ENCODE data around the gene RAB4B. TPM values are rescaled to one million over a fixed set of nuclear protein-coding genes. Genes with fewer than 3 reads are reported as not detected.

Gene RAB4B
- total RNA-seq, 1 experiment from 2014 or later: 29.7 TPM

DNA sequence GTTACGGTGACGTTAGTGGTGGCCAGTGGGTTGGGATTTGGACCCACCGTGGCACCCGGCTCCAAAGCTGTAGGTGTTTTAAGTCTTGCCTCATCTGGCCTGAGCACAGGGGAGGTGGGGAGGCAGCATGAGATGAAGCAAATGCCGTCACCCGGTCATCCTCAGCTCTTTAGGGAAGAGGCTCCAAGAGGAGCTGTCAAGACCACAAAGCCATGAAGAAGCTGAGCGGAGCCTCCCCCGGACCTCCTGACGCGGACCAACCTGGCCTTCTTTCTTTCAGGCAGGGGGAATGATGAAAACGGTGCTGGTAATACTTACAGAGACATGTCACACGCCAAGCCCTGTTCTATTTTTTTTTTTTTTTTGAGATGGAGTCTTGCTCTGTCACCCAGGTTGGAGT lies 35.2 kb upstream of the RAB4B start:
- TF ChIP-seq, protein P1, sequence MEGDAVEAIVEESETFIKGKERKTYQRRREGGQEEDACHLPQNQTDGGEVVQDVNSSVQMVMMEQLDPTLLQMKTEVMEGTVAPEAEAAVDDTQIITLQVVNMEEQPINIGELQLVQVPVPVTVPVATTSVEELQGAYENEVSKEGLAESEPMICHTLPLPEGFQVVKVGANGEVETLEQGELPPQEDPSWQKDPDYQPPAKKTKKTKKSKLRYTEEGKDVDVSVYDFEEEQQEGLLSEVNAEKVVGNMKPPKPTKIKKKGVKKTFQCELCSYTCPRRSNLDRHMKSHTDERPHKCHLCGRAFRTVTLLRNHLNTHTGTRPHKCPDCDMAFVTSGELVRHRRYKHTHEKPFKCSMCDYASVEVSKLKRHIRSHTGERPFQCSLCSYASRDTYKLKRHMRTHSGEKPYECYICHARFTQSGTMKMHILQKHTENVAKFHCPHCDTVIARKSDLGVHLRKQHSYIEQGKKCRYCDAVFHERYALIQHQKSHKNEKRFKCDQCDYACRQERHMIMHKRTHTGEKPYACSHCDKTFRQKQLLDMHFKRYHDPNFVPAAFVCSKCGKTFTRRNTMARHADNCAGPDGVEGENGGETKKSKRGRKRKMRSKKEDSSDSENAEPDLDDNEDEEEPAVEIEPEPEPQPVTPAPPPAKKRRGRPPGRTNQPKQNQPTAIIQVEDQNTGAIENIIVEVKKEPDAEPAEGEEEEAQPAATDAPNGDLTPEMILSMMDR (IDR thresholded peaks at IDR 0.05): no peak
- TF ChIP-seq ZNF138 (CRISPR knock-in tag; conservative IDR thresholded peaks at IDR 0.05): no peak
- TF ChIP-seq, protein P2, sequence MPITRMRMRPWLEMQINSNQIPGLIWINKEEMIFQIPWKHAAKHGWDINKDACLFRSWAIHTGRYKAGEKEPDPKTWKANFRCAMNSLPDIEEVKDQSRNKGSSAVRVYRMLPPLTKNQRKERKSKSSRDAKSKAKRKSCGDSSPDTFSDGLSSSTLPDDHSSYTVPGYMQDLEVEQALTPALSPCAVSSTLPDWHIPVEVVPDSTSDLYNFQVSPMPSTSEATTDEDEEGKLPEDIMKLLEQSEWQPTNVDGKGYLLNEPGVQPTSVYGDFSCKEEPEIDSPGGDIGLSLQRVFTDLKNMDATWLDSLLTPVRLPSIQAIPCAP (CRISPR knock-in tag; IDR thresholded peaks at IDR 0.05): no peak
- no peak for TF ChIP-seq SMAD4 (CRISPR knock-in tag; IDR thresholded peaks at IDR 0.05)
- no peak for TF ChIP-seq CREM (CRISPR knock-in tag; IDR thresholded peaks at IDR 0.05)
- TF ChIP-seq ZNF232 (CRISPR knock-in tag; IDR thresholded peaks at IDR 0.05): no peak
- TF ChIP-seq FOXJ3 (CRISPR knock-in tag; IDR thresholded peaks at IDR 0.05; ENCODE audit: borderline replicate concordance): no peak
- TF ChIP-seq, protein P3, sequence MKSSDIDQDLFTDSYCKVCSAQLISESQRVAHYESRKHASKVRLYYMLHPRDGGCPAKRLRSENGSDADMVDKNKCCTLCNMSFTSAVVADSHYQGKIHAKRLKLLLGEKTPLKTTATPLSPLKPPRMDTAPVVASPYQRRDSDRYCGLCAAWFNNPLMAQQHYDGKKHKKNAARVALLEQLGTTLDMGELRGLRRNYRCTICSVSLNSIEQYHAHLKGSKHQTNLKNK (CRISPR knock-in tag; IDR thresholded peaks at IDR 0.05): no peak
- TF ChIP-seq ZBTB21 (CRISPR knock-in tag; IDR thresholded peaks at IDR 0.05; ENCODE audit: borderline replicate concordance): no peak
- no peak for TF ChIP-seq MXD4 (CRISPR knock-in tag; IDR thresholded peaks at IDR 0.05; ENCODE audit: borderline replicate concordance)
- no peak for TF ChIP-seq TEAD4 (CRISPR knock-in tag; IDR thresholded peaks at IDR 0.05)
- no peak for TF ChIP-seq GTF2I (CRISPR knock-in tag; conservative IDR thresholded peaks at IDR 0.05)
- TF ChIP-seq FOXK1 (CRISPR knock-in tag; IDR thresholded peaks at IDR 0.05): no peak
- no peak for TF ChIP-seq FOXP1 (CRISPR knock-in tag; IDR thresholded peaks at IDR 0.05; ENCODE audit: borderline replicate concordance)
- no peak for TF ChIP-seq ZNF219 (CRISPR knock-in tag; IDR thresholded peaks at IDR 0.05; ENCODE audit: borderline replicate concordance)
- TF ChIP-seq ZNF671 (CRISPR knock-in tag; IDR thresholded peaks at IDR 0.05): no peak
- no peaks in the 10 kb centered on the region for H3K9me3 Mint-ChIP-seq
- POLR2A ChIA-PET: interaction anchor here (0.5 to 1.6 kb wide), 3 partner anchors 14 to 197 kb away, joined by 3 to 4 read pairs (median 3); partner anchors contain the start of genes COQ8B and ITPKC
- H3K27ac Mint-ChIP-seq: no peak overlapping the region
- DNase-seq (ENCODE audit: low spot score): no peak
- H3K4me1 Mint-ChIP-seq: peaks cover 17% of the 10 kb centered on the region
- H3K4me3 Mint-ChIP-seq: no peak overlapping the region
- H3K36me3 Mint-ChIP-seq: peaks cover 10% of the 10 kb centered on the region
- ATAC-seq: no peak
- no peaks in the 10 kb centered on the region for H3K27me3 Mint-ChIP-seq (ENCODE audit: low read depth)
- CTCF ChIA-PET: interaction anchor here (0.7 to 4.3 kb wide), 7 partner anchors 9 to 79 kb away, joined by 3 to 22 read pairs (median 4); partner anchors contain the start of genes EGLN2 and RAB4B

DNA sequence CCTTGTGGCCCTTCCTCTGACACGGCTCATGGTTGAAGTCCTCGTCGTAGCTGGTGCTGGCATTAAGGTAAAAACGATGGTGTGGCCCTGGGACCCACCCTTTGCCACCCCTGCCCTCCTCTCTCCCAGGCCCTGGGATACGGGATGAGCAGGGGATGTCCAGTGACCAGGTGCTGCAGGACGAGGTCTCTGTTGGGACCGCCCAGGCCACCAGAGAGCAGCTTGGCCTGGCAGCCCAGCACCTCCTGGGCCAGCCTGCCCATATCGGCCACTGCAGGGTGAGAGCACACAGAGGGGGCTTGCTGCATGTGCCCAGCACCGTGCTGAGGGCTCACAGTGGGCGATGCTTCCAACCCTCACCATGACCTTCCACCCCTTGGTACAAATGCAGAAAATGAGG lies 34.1 kb upstream of the RAB4B start:
- peaks cover 7% of the 10 kb centered on the region for H3K36me3 Mint-ChIP-seq
- ChIA-PET CTCF (interaction anchor here (0.8 to 4.3 kb wide), 7 partner anchors 11 to 81 kb away, joined by 4 to 27 read pairs (median 11); partner anchors contain the start of genes EGLN2 and RAB4B), POLR2A (no interaction called here)
- H3K4me3 Mint-ChIP-seq: no peak overlapping the region
- peaks cover 17% of the 10 kb centered on the region for H3K4me1 Mint-ChIP-seq
- H3K27ac Mint-ChIP-seq: no peak overlapping the region; the same call in 1 of the 2 replicates
- ATAC-seq: no peak
- TF ChIP-seq NFYB (CRISPR knock-in tag; conservative IDR thresholded peaks at IDR 0.05; ENCODE audit: low read depth): no peak
- TF ChIP-seq IRF2 (CRISPR knock-in tag; IDR thresholded peaks at IDR 0.05; ENCODE audit: borderline replicate concordance, low read depth): no peak
- no peak for TF ChIP-seq ATF1 (CRISPR knock-in tag; IDR thresholded peaks at IDR 0.05)
- no peaks in the 10 kb centered on the region for H3K27me3 Mint-ChIP-seq (ENCODE audit: low read depth)
- DNase-seq (ENCODE audit: low spot score): no peak
- H3K9me3 Mint-ChIP-seq: no peaks in the 10 kb centered on the region

DNA sequence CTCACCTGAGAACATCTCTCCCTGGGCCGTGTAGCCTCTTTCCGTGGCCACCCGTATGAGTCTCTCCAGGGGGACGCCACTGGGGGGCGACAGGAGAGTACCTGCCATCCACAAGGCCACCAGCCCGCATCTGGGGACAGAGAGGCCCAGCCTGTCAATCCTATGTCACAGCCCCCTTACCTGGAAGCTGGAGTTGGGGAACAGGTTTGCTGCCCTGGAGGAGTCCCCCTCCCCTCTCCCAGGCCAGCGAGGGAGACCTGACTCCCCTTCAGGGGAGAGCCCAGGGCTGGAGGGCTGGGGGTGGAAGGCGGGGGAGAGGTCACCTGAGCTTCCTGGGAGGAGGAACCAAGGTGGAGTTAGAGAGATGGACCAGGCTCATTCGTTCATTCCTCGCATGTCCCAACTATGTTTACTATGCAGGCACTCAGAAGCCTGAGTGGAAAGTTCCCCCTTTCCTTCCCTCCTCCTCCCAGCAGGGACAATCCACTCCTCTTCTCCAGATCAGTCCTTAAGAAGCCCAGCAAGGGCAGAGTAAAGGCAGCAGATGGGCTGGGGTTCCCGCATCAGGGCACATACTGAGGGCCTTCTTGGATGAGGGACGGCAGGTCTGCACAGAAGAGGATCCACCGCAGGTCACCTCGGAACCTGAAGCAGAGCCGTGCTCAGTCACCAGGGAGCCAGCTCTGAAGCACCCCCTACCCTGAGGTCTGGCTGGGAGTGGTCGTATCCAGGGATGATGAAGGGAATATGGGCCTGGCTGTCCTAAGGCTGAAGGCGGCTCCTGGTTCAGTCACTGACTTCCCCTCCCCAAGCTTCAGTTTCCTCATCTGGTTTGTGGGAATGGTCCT lies 33.3 kb upstream of the RAB4B start:
- Mint-ChIP-seq H3K27me3 (ENCODE audit: low read depth) (no peaks in the 10 kb centered on the region), H3K4me1 (peaks cover 25% of the 10 kb centered on the region), H3K9me3 (no peaks in the 10 kb centered on the region), H3K4me3 (no peak overlapping the region), H3K36me3 (peaks cover 7% of the 10 kb centered on the region), H3K27ac (peak overlapping the region; percentile 72)
- ATAC-seq (peak; percentile 59), DNase-seq (ENCODE audit: low spot score) (peak; percentile 54)
- TF ChIP-seq, protein P1 (IDR thresholded peaks at IDR 0.05): 0 out of 2 replicates have a peak, but pooled peaks have one; percentile 26
- no peak for TF ChIP-seq PRRX2 (CRISPR knock-in tag; IDR thresholded peaks at IDR 0.05)
- TF ChIP-seq, protein P3 (CRISPR knock-in tag; IDR thresholded peaks at IDR 0.05): 0 out of 2 replicates have a peak, but pooled peaks have one; percentile 32
- TF ChIP-seq, protein P4, sequence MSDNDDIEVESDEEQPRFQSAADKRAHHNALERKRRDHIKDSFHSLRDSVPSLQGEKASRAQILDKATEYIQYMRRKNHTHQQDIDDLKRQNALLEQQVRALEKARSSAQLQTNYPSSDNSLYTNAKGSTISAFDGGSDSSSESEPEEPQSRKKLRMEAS (CRISPR knock-in tag; IDR thresholded peaks at IDR 0.05): 0 out of 2 replicates have a peak, but pooled peaks have one; percentile 19
- TF ChIP-seq, protein P5, sequence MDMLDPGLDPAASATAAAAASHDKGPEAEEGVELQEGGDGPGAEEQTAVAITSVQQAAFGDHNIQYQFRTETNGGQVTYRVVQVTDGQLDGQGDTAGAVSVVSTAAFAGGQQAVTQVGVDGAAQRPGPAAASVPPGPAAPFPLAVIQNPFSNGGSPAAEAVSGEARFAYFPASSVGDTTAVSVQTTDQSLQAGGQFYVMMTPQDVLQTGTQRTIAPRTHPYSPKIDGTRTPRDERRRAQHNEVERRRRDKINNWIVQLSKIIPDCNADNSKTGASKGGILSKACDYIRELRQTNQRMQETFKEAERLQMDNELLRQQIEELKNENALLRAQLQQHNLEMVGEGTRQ (CRISPR knock-in tag; IDR thresholded peaks at IDR 0.05): 0 out of 2 replicates have a peak, but pooled peaks have one; percentile 8
- TF ChIP-seq ATF1 (CRISPR knock-in tag; IDR thresholded peaks at IDR 0.05): no peak
- no peak for TF ChIP-seq ZNF121 (CRISPR knock-in tag; IDR thresholded peaks at IDR 0.05)
- ChIA-PET CTCF (interaction anchor here (0.8 to 4.3 kb wide), 10 partner anchors 10 to 82 kb away, joined by 3 to 27 read pairs (median 8); partner anchors contain the start of genes COQ8B, EGLN2, ITPKC and RAB4B), POLR2A (interaction anchor here (1.2 to 1.4 kb wide), 2 partner anchors 27 to 54 kb away, joined by 3 to 6 read pairs; partner anchors contain the start of genes EGLN2 and ITPKC)
